Adrenal gland (tissue), 12 donors: ENCODE data around the gene RIBC1. TPM values are rescaled to one million over a fixed set of nuclear protein-coding genes. Genes with fewer than 3 reads are reported as not detected.

Experiments used
- DNase-seq, 7 donors: peaks; one replicate each; pipeline ENCODE4 v3.0.0-alpha.2; 2019 to 2020
- H3K27ac ChIP-seq, 5 donors: fragments of 200-600 bp; sonication (generic) in 4 of 5; 1 replicate in 3 of 5; 2 replicates in 2 of 5; pipeline versions ENCODE4 v1.5.1 to v1.8.0; 2016 to 2020; ENCODE audit warnings: mild to moderate bottlenecking in 1 of 5
- H3K27me3 ChIP-seq: fragments of 200-600 bp; 2 replicates; pipeline ENCODE4 v1.8.0; 2021
- H3K36me3 ChIP-seq, 2 donors: fragments of 200-600 bp; replicated peaks in 1 of 2; 1 replicate in 1 of 2; 2 replicates in 1 of 2; pipeline versions ENCODE4 v1.5.1 to v1.8.0; 2018 to 2022
- H3K4me1 ChIP-seq, 2 donors: fragments of 200-600 bp; replicated peaks in 1 of 2; 1 replicate in 1 of 2; 2 replicates in 1 of 2; pipeline versions ENCODE4 v1.5.1 to v1.8.0; 2018 to 2021
- H3K4me3 ChIP-seq, 4 donors: fragments of 200-600 bp; sonication (generic) in 3 of 4; one replicate each; pipeline ENCODE4 v1.5.1; 2016 to 2018
- H3K9me3 ChIP-seq, 3 donors: fragments of 200-600 bp; sonication (generic) in 1 of 3; replicated peaks in 1 of 3; 1 replicate in 2 of 3; 2 replicates in 1 of 3; pipeline versions ENCODE4 v1.5.1 to v1.8.0; 2016 to 2021
- POLR2A ChIP-seq, 2 donors: fragments of 450-650 bp; IDR thresholded peaks; one replicate each; pipeline ENCODE4 v1.6.1; 2017; ENCODE audit warnings: antibody characterized with exemption in 2 of 2, mild to moderate bottlenecking in 2 of 2, moderate library complexity in 1 of 2
- WGBS, 4 donors: extraction: QIAGEN DNeasy Blood & Tissue Kit in 2 of 4; methylation state at CpG; one replicate each; pipeline versions ENCODE4 v1.1.5 to v1.1.7; 2013 to 2017; 5-methylcytosine and 5-hydroxymethylcytosine counted together
- intact Hi-C, 2 donors: fragments of 100-400 bp; cut with DNase I; formaldehyde crosslinking; loops; one replicate each; pipeline versions ENCODE4 v1.14.1 to v1.15.0; 2022 to 2023
- polyA plus RNA-seq, 3 donors: library from polyadenylated mRNA; stranded (reverse); fragments of 200-250 nt in 2 of 3; fragments of 350-450 nt in 1 of 3; fragmentation: Illumina TruSeq in 1 of 3; extraction: RNeasy Lipid Tissue Mini Kit (QIAGEN cat#74804) in 1 of 3; gene quantifications; one replicate each; pipeline ENCODE4 v1.2.3, GENCODE V29; 2013 to 2014
- total RNA-seq, 9 donors: library from RNA; depleted of rRNA in 4 of 9; stranded (reverse); fragments of >200 nt in 4 of 9; fragments of 120-200 nt in 1 of 9; fragmentation: NEBNext Ultra II Directional in 1 of 9; extraction: Animal tissue kit (Norgen Biotek cat#: 25700) in 1 of 9; gene quantifications; one replicate each; pipeline versions ENCODE4 v1.1.0 to v1.2.4, GENCODE V29; 2013 to 2023
- TF ChIP-seq, protein P1 (sequence below), 6 experiments: fragments of 450-650 bp in 4 of 6; fragments of 200-600 bp in 2 of 6; sonication (generic) in 1 of 6; IDR thresholded peaks; 1 replicate in 5 of 6; 2 replicates in 1 of 6; pipeline versions ENCODE4 v1.5.1 to v1.8.0; 2016 to 2021; ENCODE audit warnings: antibody characterized with exemption in 6 of 6, mild to moderate bottlenecking in 2 of 6, moderate library complexity in 1 of 6
- donor health status: healthy with polysubstance abuse.
- donor health status: Bipolar disorder and iron deficiency.
- donor health status: DM: yes; HTN: yes; CAD: no.
- donor health status: DM: no; HTN: no; CAD: no.
- donor health status: DM: no; HTN: no; CAD: no.
- donor health status: DM: yes; HTN: yes; CAD: no.

Gene RIBC1
- total and polyA plus RNA-seq, 12 donors: 0.18 to 8.6 (median 3.6) TPM

DNA sequence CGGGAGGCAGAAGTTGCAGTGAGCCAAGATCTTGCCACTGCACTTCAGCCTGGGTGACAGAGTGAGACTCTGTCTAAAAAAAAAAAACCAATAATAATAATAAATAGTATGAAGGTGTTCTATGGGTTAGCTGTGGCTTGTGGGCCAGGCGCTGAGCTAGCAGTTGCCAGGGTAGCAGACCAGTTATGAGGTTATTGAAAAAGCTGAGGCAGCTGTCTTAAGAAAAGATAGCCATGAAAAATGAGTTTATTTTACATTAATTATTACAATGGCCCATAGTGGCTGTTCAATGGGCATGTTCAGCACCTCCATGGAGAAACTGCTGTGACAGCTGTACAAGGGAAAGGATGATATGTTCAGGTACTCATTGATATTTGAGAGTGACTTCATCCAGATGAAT lies 24.8 kb downstream of the RIBC1 start:
- Histone ChIP-seq H3K36me3 (no peaks in the 10 kb centered on the region), H3K4me3 (no peak overlapping the region), H3K9me3 (no peaks in the 10 kb centered on the region), H3K27ac (no peak overlapping the region), H3K27me3 (peaks cover 3% of the 10 kb centered on the region), H3K4me1 (no peaks in the 10 kb centered on the region)
- TF ChIP-seq POLR2A (IDR thresholded peaks at IDR 0.05): no peak
- TF ChIP-seq, protein P1, sequence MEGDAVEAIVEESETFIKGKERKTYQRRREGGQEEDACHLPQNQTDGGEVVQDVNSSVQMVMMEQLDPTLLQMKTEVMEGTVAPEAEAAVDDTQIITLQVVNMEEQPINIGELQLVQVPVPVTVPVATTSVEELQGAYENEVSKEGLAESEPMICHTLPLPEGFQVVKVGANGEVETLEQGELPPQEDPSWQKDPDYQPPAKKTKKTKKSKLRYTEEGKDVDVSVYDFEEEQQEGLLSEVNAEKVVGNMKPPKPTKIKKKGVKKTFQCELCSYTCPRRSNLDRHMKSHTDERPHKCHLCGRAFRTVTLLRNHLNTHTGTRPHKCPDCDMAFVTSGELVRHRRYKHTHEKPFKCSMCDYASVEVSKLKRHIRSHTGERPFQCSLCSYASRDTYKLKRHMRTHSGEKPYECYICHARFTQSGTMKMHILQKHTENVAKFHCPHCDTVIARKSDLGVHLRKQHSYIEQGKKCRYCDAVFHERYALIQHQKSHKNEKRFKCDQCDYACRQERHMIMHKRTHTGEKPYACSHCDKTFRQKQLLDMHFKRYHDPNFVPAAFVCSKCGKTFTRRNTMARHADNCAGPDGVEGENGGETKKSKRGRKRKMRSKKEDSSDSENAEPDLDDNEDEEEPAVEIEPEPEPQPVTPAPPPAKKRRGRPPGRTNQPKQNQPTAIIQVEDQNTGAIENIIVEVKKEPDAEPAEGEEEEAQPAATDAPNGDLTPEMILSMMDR (IDR thresholded peaks at IDR 0.05): no peak
- WGBS, 4 donors: 80 to 93% (median 84%) methylated on average over 2 of the region's 2 CpGs
- intact Hi-C loops: loop anchor here in 1 of 2 donors (10.0 kb wide), 1 partner anchor 123 kb away; no protein-coding TSS in a partner anchor
- no peak for DNase-seq

- no peak for DNase-seq
- Histone ChIP-seq H3K36me3 (no peaks in the 10 kb centered on the region), H3K4me3 (no peak overlapping the region), H3K27me3 (peaks cover 6% of the 10 kb centered on the region), H3K4me1 (no peaks in the 10 kb centered on the region), H3K27ac (no peak overlapping the region), H3K9me3 (no peaks in the 10 kb centered on the region)
- TF ChIP-seq, protein P1 (IDR thresholded peaks at IDR 0.05): no peak
- TF ChIP-seq POLR2A (IDR thresholded peaks at IDR 0.05): no peak
- intact Hi-C loops: loop anchor here in 1 of 2 donors (10.0 kb wide), 1 partner anchor 125 kb away; no protein-coding TSS in a partner anchor
- WGBS, 4 donors: 73 to 87% (median 79%) methylated on average over 3 of the region's 3 CpGs
Observed at GRCh38 chrX:53449632-53450031, 27.0 kb downstream of the RIBC1 start.

DNA sequence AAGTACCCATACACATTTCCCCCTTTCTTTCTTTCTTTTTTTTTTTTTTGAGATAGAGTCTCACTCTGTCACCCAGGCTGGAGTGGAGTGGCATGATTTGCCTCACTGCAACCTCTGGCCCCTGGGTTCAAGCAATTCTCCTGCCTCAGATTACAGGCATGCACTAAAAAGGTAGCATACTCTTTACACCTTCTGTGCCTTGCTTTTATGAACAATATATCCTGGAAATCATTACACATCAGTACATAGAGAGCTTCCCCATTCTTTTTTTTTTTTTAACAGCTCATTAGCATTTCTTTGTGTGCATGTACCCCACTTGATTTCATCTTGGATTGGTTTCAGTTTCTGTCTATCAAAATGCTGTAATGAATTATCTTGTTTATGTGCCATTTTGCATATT lies 30.1 kb downstream of the RIBC1 start:
- no peak for DNase-seq
- TF ChIP-seq, protein P1 (IDR thresholded peaks at IDR 0.05): no peak
- no peak for TF ChIP-seq POLR2A (IDR thresholded peaks at IDR 0.05)
- Histone ChIP-seq H3K27ac (no peak overlapping the region), H3K27me3 (peaks cover 7% of the 10 kb centered on the region), H3K4me1 (no peaks in the 10 kb centered on the region), H3K9me3 (no peaks in the 10 kb centered on the region), H3K36me3 (no peaks in the 10 kb centered on the region), H3K4me3 (no peak overlapping the region)
- intact Hi-C loops: no loop called here

GRCh38 chrX:53456254-53456653 lies 33.6 kb downstream of the RIBC1 start:
- no peak for TF ChIP-seq POLR2A (IDR thresholded peaks at IDR 0.05)
- TF ChIP-seq, protein P1 (IDR thresholded peaks at IDR 0.05): no peak
- no peaks in the 10 kb centered on the region for H3K36me3 ChIP-seq
- DNase-seq: no peak
- intact Hi-C loops: no loop called here
- H3K4me3 ChIP-seq: no peak overlapping the region
- H3K27me3 ChIP-seq: peaks cover 4% of the 10 kb centered on the region
- H3K4me1 ChIP-seq: no peaks in the 10 kb centered on the region
- WGBS, 4 donors: 50 to 65% (median 59%) methylated on average over 3 of the region's 3 CpGs
- no peaks in the 10 kb centered on the region for H3K9me3 ChIP-seq
- H3K27ac ChIP-seq: no peak overlapping the region
